ENCODE results near the gene IFFO2. TPM values are rescaled to one million over a fixed set of nuclear protein-coding genes. Genes with fewer than 3 reads are reported as not detected.
A peak's percentile ranks its signal among the peaks of the same experiment; 100 is the strongest.

IFFO2 gene
- total RNA-seq, 1 experiment from 2014 or later, result 15.6 TPM

DNA sequence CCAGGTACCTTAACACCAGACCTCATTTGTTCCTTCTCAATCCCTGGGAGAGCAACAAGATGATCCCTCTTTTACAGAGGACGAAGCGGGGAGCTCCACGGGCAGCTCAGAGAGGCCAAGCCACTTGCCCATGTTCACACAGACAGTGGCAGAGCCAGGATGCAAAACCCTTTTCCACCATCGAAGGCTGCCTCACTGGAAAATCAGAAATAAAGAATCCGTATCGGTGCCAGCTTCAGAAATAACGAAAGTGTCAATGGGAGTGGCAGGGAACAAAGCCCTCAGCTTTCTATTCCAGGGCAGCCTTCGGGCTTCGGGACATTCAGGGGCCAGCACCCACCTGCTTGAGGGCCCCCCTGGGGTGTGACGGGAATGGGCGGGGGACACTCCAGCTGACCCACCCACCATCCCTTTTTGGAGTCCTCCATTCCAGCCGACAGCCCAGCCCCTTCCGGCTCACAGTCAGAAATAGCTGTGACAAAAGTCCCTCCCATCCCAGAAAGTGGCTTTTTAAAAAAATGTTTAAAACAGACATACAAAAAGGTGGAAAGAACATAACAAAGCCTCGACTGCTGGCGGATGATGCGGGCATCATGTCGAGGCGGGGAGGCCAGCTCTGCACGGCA, 6.0 kb downstream of the IFFO2 start:
- H3K9me2 ChIP-seq (ENCODE audit: insufficient read depth), result no peaks in the 10 kb centered on the region
- H2AFZ ChIP-seq (ENCODE audit: low read depth, low read length, poor library complexity, severe bottlenecking), result no peak overlapping the region
- ChIA-PET CTCF (interaction anchor here (1.3 to 1.6 kb wide), 2 partner anchors 22 to 37 kb away, joined by 4 to 8 read pairs; no protein-coding TSS in a partner anchor), RAD21 (ENCODE audit: low non-redundant PET in 1 of 2, low total read pairs in 2 of 2, uncharacterized antibody in 2 of 2, unreplicated experiment in 2 of 2) (no interaction called here), POLR2A (no interaction called here)
- no peak overlapping the region for H3K27ac ChIP-seq (ENCODE audit: low read depth, low read length)
- TF ChIP-seq POLR2AphosphoS5 (IDR thresholded peaks at IDR 0.05; ENCODE audit: low read depth, low read length), result no peak
- no peak for TF ChIP-seq FOSL1 (IDR thresholded peaks at IDR 0.05; ENCODE audit: low read depth)
- ATAC-seq (no peak), DNase-seq (ENCODE audit: low read depth, low spot score) (no peak)
- peaks cover 12 to 48% of the 10 kb centered on the region in 2 experiments for H3K4me1 ChIP-seq (ENCODE audit: control insufficient read depth in 1 of 2, insufficient read depth in 2 of 2, low read length in 2 of 2)
- no peaks in the 10 kb centered on the region; the same call in 1 of the 2 replicates for H4K20me1 ChIP-seq (ENCODE audit: insufficient read depth)
- no peaks in the 10 kb centered on the region for H3K9me3 ChIP-seq (ENCODE audit: control insufficient read depth in 1 of 2, insufficient read depth in 1 of 2, low read depth in 1 of 2, low read length in 2 of 2)
- H3K27me3 ChIP-seq (ENCODE audit: insufficient read depth, low read length), result no peaks in the 10 kb centered on the region
- H3K79me2 ChIP-seq (ENCODE audit: insufficient read depth, low read length), result peaks cover 98% of the 10 kb centered on the region
- no peak overlapping the region for H3K4me2 ChIP-seq (ENCODE audit: low read length)
- H3K9ac ChIP-seq (ENCODE audit: low read length), result no peak overlapping the region
- H3K4me3 ChIP-seq (replicated peaks in 1 of 2; ENCODE audit: low read depth in 1 of 2, low read length in 2 of 2), result no peak overlapping the region
- intact Hi-C loops (cut with micrococcal nuclease), result no loop called here
- no TSS peak for BruUV-seq (replicated peaks)
- peaks cover 0 to 10% of the 10 kb centered on the region in 2 experiments; a peak in 1 of 4 replicates for H3K36me3 ChIP-seq (ENCODE audit: control insufficient read depth in 1 of 2, insufficient read depth in 2 of 2, low read length in 2 of 2)

DNA sequence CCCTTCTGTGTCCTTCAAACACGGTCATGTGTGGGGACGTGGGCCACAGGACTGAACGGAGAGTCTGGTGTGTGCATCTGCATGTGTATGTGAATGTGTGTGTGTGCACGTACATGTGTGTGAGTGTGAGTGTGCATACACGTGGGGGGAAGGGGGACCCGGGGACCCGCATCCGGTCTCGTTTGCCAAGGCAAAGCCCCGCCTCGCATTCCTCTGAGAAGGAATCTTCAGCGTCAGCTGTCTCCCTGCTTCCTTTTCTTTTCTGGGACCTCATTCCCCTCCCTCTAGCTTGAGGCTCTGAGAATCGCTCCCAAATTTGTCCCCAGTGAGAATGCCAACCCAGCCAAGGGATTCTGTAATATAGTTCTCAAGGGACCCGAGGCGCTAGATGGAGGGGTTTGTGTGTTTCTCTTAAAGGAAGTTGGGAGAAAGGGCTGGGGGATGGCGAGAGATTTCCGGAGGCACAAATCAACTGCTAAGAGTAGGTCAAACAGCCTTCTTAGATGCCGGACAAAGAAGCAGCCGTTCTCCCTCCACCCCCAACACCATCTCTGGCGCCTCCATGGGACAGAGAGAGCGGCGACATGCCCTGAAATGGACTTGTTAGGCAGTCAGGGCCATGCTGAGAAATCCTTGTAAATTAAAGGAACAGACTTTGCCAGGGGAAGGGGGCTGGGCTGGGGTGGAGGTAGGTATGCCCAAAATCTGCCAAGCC, 6.6 kb downstream of the IFFO2 start:
- no peak overlapping the region for H2AFZ ChIP-seq (ENCODE audit: low read depth, low read length, poor library complexity, severe bottlenecking)
- no peaks in the 10 kb centered on the region for H3K27me3 ChIP-seq (ENCODE audit: insufficient read depth, low read length)
- H3K4me3 ChIP-seq (replicated peaks in 1 of 2; ENCODE audit: low read depth in 1 of 2, low read length in 2 of 2), result no peak overlapping the region
- intact Hi-C loops (cut with micrococcal nuclease), result no loop called here
- peaks cover 98% of the 10 kb centered on the region for H3K79me2 ChIP-seq (ENCODE audit: insufficient read depth, low read length)
- no peaks in the 10 kb centered on the region; the same call in 1 of the 2 replicates for H4K20me1 ChIP-seq (ENCODE audit: insufficient read depth)
- DNase-seq (ENCODE audit: low read depth, low spot score) (no peak), ATAC-seq (peak; percentile 35; the same call in 1 of the 2 replicates)
- H3K27ac ChIP-seq (ENCODE audit: low read depth, low read length), result no peak overlapping the region
- peaks cover 9 to 43% of the 10 kb centered on the region in 2 experiments for H3K4me1 ChIP-seq (ENCODE audit: control insufficient read depth in 1 of 2, insufficient read depth in 2 of 2, low read length in 2 of 2)
- no TSS peak for BruUV-seq (replicated peaks)
- TF ChIP-seq, protein P1, sequence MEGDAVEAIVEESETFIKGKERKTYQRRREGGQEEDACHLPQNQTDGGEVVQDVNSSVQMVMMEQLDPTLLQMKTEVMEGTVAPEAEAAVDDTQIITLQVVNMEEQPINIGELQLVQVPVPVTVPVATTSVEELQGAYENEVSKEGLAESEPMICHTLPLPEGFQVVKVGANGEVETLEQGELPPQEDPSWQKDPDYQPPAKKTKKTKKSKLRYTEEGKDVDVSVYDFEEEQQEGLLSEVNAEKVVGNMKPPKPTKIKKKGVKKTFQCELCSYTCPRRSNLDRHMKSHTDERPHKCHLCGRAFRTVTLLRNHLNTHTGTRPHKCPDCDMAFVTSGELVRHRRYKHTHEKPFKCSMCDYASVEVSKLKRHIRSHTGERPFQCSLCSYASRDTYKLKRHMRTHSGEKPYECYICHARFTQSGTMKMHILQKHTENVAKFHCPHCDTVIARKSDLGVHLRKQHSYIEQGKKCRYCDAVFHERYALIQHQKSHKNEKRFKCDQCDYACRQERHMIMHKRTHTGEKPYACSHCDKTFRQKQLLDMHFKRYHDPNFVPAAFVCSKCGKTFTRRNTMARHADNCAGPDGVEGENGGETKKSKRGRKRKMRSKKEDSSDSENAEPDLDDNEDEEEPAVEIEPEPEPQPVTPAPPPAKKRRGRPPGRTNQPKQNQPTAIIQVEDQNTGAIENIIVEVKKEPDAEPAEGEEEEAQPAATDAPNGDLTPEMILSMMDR (IDR thresholded peaks at IDR 0.05 in 2 of 3, conservative IDR thresholded peaks at IDR 0.05 in 1 of 3; ENCODE audit: borderline replicate concordance in 1 of 3, insufficient read depth in 1 of 3, low read depth in 2 of 3, low read length in 2 of 3), result 0 out of 6 replicates have a peak, but pooled peaks of 1 of the 3 experiments have one; percentile 16
- no peak for TF ChIP-seq ZFX (IDR thresholded peaks at IDR 0.05)
- ChIA-PET CTCF (interaction anchor here (1.3 to 1.6 kb wide), 2 partner anchors 22 to 36 kb away, joined by 4 to 8 read pairs; no protein-coding TSS in a partner anchor), RAD21 (ENCODE audit: low non-redundant PET in 1 of 2, low total read pairs in 2 of 2, uncharacterized antibody in 2 of 2, unreplicated experiment in 2 of 2) (no interaction called here), POLR2A (no interaction called here)
- no peak overlapping the region for H3K4me2 ChIP-seq (ENCODE audit: low read length)
- no peak overlapping the region for H3K9ac ChIP-seq (ENCODE audit: low read length)
- H3K9me3 ChIP-seq (ENCODE audit: control insufficient read depth in 1 of 2, insufficient read depth in 1 of 2, low read depth in 1 of 2, low read length in 2 of 2), result no peaks in the 10 kb centered on the region
- no peaks in the 10 kb centered on the region for H3K9me2 ChIP-seq (ENCODE audit: insufficient read depth)
- peaks cover 0 to 10% of the 10 kb centered on the region in 2 experiments; a peak in 1 of 4 replicates for H3K36me3 ChIP-seq (ENCODE audit: control insufficient read depth in 1 of 2, insufficient read depth in 2 of 2, low read length in 2 of 2)
